Measurements from ENCODE around the gene MFAP3L.

Gene MFAP3L

DNA sequence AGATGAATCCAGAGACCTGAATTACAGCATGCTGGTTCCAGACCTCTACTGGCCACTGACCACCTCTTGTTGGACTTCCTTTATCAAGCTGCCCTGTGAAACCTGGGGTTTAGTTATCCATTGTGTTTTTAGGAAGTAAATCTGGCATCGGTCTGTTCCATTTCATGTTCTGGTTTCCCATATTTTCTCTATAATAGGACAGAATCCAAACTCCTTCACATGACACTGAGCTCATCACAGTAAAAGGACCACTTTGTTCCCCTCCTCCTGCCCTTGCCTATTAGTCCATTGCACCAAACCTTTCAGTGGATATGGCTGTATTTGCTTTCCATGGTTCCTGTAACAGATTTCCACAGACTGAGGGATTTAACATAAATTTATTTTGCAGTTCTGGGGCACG, 4.0 kb downstream of the MFAP3L start:
- no peak for DNase-seq (ENCODE audit: low read depth in 1 of 2, low spot score in 1 of 2)

DNA sequence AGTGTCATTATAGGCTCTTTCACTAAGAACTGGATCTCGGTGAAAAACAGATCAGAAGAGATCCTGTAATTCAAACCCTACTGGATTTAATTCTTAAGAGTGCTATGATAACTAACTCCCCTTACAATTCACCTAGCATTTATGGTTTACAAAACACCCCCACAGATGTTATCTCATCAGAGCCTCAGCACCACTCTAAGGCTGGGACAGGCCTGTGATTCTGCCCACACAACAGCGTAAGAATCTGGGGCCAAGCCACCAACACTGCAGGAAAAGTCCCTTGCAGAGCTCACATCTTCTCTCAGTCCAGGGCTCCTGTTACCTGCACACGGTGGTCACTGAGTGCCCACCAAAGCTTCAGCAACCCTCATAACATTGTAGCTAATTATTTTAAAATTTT, 8.9 kb downstream of the MFAP3L start:
- no peak for DNase-seq (ENCODE audit: low read depth in 1 of 2, low spot score in 1 of 2)

GRCh38 chr4:170015285-170015684, 10.9 kb downstream of the MFAP3L start:
- DNase-seq (ENCODE audit: low read depth in 1 of 2, low spot score in 1 of 2) = no peak

GRCh38 chr4:170014359-170015011, 11.7 kb downstream of the MFAP3L start:
- DNase-seq (ENCODE audit: low read depth in 1 of 2, low spot score in 1 of 2) = no peak

- no peak for DNase-seq (ENCODE audit: low read depth in 1 of 2, low spot score in 1 of 2)
Observed at GRCh38 chr4:170012629-170012958, 13.6 kb downstream of the MFAP3L start.

DNA sequence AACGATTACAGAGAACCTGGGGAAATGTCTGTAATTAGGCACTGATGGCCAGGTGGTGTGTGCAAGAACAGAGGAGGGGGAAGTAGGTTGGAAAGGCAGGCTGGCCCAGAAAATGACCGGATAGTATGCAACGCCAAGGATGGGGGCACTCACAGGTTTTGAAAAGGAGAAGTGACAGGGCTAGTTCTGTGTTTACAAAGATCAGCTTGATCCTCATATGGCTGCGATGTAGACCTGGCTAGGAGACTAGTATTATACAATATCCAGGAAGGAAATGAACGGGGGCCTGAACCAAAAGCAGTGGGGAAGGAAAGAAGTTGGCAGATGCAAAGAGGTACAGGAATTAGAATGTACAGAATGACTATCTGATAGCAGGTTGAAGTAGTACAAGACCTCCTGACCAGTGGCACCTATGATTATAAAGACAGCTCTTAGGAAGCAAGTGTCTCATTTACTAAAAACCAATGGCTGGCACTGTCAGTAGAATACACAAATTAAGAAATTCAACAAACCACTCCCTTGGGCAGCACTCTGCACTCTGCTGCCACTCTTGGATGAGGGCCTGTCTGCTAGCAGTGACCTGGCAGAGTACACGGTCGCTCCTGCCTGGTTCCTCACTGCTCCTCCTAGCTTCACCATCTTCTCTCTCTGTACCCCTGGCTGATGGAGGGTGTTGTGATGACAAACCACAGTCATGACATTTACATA, 14.1 kb downstream of the MFAP3L start:
- no peak for DNase-seq (ENCODE audit: low read depth in 1 of 2, low spot score in 1 of 2)

DNA sequence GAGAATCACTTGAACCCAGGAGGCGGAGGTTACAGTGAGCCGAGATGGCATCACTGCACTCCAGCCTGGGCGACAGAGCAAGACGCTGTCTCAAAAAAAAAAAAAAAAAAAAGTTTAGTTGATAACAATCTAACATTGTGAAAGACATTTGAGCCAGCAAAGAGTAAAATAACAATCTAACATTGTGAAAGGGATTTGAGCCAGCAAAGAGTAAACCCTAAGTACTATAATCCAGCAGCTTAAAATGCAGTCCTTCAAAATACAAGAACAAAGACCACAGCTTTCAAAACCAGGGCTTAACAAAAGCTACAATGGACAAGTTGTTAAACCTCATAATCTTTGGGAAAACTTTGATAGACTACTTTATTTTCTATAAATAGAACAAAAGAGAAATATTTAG, 16.9 kb downstream of the MFAP3L start:
- DNase-seq (ENCODE audit: low read depth in 1 of 2, low spot score in 1 of 2) = no peak

DNA sequence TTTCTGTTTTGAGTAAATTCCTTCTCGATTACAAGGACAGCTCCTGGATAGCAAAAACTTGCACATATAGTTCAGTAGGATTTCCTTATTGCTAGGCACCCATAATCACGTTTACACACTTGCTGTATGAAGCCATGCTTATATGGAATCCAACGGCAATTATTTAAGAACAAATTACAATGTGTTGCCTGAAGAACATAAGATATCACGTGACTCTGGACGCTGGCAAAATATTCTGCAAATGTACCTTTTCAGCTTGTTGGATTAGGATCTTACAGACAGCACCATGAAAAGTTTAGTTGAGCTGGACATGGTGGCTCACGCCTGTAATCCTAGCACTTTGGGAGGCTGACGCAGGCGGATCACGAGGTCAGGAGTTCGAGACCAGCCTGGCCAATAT, 17.4 kb downstream of the MFAP3L start:
- no peak for DNase-seq (ENCODE audit: low read depth in 1 of 2, low spot score in 1 of 2)

GRCh38 chr4:170008371-170008770, 17.8 kb downstream of the MFAP3L start:
- no peak for DNase-seq (ENCODE audit: low read depth in 1 of 2, low spot score in 1 of 2)

- DNase-seq (ENCODE audit: low read depth in 1 of 2, low spot score in 1 of 2) = no peak
Observed at GRCh38 chr4:170007113-170007512, 19.1 kb downstream of the MFAP3L start.

- DNase-seq (ENCODE audit: low read depth in 1 of 2, low spot score in 1 of 2) = no peak
Observed at GRCh38 chr4:170005472-170005871, 20.7 kb downstream of the MFAP3L start.

DNA sequence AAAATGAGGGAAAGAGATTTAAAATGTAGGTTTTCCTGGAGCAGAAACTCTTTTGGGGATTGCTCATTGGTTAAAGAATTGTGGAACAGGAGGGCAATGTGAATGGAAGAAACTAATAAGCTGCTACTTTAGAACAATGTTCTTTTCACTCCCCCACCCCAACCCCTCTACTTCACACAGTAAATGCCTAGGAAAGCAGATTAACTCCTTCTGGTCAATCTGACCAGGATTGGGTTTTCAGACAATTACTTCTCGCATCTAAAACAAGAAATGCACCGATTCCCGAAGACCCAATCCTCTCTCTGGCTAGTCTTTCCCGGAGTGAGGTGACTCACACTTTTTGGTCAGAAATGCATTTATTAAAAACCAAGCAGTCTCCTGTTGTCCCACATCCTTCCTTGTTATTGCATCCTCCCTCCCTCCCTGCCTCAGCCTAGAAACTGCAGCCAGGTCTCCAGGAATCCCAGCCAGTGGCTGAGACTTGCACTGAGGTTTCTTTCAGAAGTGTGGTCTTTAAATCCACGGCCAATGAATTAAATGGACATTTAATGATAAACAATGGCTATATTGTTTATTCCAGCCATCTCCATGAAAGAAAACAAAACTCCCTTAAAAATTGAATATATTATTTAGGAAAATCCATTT, 21.4 kb downstream of the MFAP3L start:
- DNase-seq (ENCODE audit: low read depth in 1 of 2, low spot score in 1 of 2) = no peak

- DNase-seq (ENCODE audit: low read depth in 1 of 2, low spot score in 1 of 2) = no peak
Observed at GRCh38 chr4:170003071-170004070, 22.8 kb downstream of the MFAP3L start.

- no peak for DNase-seq (ENCODE audit: low read depth in 1 of 2, low spot score in 1 of 2)
Observed at GRCh38 chr4:170001745-170002267, 24.4 kb downstream of the MFAP3L start.

DNA sequence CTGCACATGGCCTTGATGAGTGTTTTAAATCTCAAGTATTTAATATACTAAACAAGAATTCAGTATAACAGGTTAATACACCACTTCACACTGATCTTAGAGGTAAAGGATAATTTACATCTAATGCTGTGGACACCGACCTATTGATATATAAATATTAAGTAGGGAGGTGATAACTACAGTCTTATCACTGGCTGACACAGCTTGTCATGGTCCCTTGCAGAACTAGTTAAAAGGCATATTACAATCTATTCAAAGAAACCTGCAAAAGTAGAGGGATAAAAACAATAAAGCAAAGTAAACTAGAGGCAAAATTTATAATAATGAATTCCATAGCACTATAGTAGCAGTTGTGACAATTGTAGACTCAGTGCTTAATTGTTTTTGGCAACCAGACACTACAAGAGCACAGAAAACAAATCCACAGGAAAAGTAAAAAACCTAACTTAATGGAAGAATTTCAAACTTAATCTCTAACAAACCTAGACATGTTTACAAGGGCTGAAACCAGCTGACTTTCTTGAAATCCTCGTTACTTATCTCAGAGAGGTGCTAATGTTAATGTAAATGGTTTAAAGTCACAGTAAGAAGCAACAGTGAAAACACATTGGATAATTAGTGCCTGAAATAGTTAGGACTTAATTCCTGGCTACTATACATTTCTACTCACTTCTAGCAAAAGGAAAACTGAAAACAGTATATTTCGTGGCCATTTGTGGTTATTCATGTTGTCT, 25.0 kb downstream of the MFAP3L start:
- DNase-seq (ENCODE audit: low read depth in 1 of 2, low spot score in 1 of 2) = no peak

DNA sequence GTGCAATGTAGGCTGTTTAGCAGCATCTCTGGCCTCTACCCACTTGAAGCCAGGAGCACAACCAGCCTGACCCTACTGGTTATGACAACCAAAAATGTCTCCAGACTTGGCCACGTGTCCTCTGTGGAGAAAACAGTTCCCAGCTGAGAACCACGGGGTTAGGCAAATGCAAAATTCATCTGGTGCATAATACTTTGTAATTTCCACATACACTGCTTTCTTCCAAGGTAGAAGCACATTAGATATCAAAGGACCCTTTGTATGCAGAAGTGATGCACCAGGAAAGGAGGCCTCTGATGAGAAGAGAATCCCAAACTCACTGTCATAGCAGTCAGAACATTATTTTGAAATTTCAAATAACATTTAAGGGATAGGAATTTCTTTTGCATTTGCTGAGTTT, 26.3 kb downstream of the MFAP3L start:
- DNase-seq (ENCODE audit: low read depth in 1 of 2, low spot score in 1 of 2) = no peak

DNA sequence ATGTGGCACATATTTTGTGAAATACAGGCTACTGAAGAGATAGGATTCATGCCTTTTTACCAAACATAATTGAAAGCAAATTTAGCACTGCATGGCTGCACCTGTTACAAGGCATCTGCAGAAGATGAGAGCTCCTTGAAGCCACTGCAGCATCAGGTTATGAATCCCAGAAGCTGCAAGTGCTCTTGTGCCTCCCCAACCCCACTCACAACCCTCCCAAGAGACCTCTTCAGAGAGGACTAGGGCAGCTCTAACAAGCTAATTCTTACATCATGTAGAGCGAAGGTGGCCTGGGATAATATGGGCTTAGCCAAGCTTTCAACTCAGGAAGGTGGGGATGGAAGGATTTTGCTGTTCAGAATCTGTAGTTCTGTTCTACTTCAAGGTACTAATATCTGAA, 27.2 kb downstream of the MFAP3L start:
- DNase-seq (ENCODE audit: low read depth in 1 of 2, low spot score in 1 of 2) = no peak

DNA sequence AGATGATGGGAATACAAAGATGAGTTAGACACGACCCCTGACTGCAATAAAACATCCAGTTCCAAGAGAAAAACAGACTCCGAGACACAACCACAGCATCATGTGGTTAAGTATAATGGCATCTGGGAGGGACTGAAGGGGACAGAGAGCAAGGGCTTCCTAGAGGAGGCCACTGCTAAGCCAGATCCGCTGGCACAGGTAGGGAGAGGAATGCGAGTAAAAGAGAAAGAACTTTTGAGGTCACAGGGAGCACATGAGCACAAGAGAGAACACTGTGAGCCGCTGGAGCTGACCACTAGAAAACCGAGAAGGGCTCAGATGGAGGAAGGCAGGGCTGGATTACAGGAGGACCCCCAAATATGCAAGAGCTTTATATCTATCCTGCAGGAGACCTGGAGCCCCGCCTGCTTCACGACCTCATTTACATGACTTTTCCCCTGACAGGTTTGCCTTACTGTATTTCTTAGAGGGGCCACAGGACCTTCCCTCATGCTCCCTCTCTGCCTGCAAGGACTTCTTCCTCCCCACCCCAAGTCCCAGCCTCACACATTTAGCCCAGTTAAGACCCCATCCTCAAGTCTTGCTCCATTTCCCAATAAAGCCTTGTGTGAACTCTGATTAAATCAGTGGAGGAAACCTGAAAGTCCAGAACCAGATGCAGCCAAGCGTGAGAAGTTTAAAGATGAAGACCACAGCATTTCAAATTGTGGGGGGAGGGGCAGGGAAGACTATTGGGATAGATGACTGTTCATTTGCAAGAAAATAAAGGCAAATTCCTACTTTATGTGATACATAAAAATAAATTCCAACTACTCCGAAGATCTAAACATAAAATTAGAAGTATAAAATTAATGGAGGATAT, 29.6 kb downstream of the MFAP3L start:
- no peak for DNase-seq (ENCODE audit: low read depth in 1 of 2, low spot score in 1 of 2)

- no peak for DNase-seq (ENCODE audit: low read depth in 1 of 2, low spot score in 1 of 2)
Observed at GRCh38 chr4:169993531-169993930, 32.7 kb downstream of the MFAP3L start.

- DNase-seq (ENCODE audit: low read depth in 1 of 2, low spot score in 1 of 2) = no peak
Observed at GRCh38 chr4:169988252-169988651, 37.9 kb downstream of the MFAP3L start.
